GM12801 (cell line): ENCODE results near the gene DIS3L2.

ENCODE experiments used
- CTCF ChIP-seq: IDR thresholded peaks from one replicate; pipeline ENCODE4 v1.5.1; 2011; ENCODE audit warnings: control low read depth; ENCODE audit not compliant: insufficient read length; ENCODE audit errors: extremely low read depth

The DIS3L2 gene

DNA sequence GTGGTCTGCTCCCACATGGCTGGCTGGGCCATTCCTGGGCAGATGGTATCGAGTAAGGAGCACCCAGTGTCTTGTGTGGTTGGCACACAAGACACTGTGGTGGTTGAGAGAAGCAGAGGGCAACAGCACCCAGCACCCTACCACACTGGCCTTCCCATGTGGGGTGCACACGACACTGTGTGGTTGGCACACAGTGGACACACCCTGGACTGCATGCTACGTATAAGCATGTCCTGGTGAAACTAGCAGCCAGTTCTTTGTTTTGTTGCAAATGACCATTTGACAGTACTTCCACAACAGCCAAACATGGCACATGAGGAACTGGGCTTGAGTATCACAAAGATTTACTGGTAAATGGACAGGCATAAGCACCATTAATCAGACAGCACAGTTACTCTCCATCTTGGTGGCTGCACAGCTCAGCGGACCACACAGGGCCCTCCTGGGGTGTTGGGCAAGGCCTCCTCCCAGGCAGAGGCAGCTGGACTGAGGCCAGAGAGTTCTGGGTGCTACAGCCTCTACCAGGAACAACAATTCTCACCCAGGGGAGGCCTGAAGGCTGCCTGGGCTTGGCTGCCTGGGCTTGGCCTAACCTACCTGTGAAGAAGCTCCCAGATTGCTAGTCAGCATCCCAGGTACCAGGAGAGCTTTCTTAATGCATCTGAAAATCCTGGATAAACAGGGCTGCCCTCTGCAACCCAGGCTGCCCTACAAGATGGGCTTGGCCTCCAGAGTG, 357.7 kb downstream of the DIS3L2 start:
- no peak for TF ChIP-seq CTCF

DNA sequence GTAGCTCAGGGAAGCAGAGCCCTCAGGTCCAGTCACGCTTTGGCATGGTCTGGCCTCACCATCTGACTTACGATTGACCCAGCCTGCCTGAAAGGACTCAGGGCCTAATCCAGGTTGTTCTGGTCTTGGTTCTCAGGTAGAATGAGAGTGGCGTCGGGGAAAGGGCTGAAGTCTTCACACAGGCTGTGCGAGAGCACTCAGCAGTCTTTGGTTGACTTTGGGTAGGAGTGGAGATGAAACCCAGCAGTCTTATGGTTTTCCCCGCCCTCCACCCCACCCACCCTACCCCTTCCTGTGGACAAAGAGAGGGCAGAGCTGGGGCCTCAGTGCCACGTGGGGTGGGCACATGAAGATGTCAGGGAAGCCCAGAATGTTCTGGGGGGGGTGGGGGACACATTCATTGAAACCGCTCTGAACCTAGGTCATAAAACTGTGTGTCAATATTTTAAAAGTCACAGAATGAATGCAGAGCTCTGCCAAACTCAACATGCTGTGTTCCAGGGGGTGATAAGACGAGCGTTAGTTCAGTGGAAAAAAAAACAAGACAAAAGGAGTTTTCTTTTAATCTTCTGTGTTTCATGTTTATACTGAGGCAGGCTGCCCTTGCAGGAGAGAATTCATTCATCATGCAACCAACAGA, 358.4 kb downstream of the DIS3L2 start:
- no peak for TF ChIP-seq CTCF

GRCh38 chr2:232320443-232320803, 358.9 kb downstream of the DIS3L2 start:
- TF ChIP-seq CTCF: no peak

- TF ChIP-seq CTCF: no peak
These were observed 359.8 kb downstream of the DIS3L2 start for GRCh38 chr2:232321156-232321816.

GRCh38 chr2:232321817-232322559, 360.5 kb downstream of the DIS3L2 start:
- TF ChIP-seq CTCF: no peak

GRCh38 chr2:232322560-232323327, 361.2 kb downstream of the DIS3L2 start:
- no peak for TF ChIP-seq CTCF
